Gastroesophageal sphincter (tissue), 3 donors: Measurements from ENCODE around the gene MTA3.

Experiments
- CTCF ChIP-seq, 4 experiments: fragments of 200-600 bp in 2 of 4; fragments of 450-650 bp in 2 of 4; sonication (generic) in 1 of 4; IDR thresholded peaks; one replicate each; pipeline ENCODE4 v1.5.1; 2017 to 2019; ENCODE audit warnings: antibody characterized with exemption in 4 of 4, mild to moderate bottlenecking in 2 of 4, moderate library complexity in 2 of 4
- POLR2A ChIP-seq, 2 donors: fragments of 450-650 bp; IDR thresholded peaks; one replicate each; pipeline ENCODE4 v1.6.1; 2017; ENCODE audit warnings: antibody characterized with exemption in 2 of 2, mild to moderate bottlenecking in 2 of 2, moderate library complexity in 1 of 2

GRCh38 chr2:42796427-42797248 lies 228.2 kb downstream of the MTA3 start:
- TF ChIP-seq CTCF (IDR thresholded peaks at IDR 0.05) (no peak), POLR2A (IDR thresholded peaks at IDR 0.05) (no peak)
